ENCODE data around the gene UBTD2. TPM values are rescaled to one million over a fixed set of nuclear protein-coding genes. Genes with fewer than 3 reads are reported as not detected.
A peak's percentile ranks its signal among the peaks of the same experiment; 100 is the strongest.

The UBTD2 gene
- total and polyA plus RNA-seq, 11 donors, result 5.0 to 13.3 (median 9.7) TPM

DNA sequence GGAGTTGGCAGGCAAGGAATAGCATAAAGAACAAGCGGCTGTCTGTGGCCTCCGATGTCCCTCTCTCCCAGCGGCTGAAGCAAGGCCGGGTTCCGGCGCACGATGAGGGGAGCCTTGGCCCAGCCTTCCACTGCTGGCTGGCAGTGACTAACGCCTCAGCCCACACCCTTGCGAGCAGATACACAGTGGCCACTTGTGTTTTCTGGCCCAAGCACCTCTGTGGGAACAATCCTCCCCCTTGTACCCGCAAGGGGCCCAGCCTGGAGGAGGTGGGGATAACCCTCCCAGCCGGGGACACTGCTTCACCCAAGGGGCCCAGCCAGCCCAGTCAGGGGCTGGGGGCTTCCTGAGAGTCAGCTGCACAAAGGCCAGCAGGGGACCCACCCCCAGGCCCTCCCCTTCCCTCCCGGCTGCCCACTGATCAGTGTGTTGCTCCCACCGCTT, 118.8 kb downstream of the UBTD2 start:
- peak overlapping the region in 6 of 12 donors; percentile 31 to 59 (median 35) for H3K27ac ChIP-seq

DNA sequence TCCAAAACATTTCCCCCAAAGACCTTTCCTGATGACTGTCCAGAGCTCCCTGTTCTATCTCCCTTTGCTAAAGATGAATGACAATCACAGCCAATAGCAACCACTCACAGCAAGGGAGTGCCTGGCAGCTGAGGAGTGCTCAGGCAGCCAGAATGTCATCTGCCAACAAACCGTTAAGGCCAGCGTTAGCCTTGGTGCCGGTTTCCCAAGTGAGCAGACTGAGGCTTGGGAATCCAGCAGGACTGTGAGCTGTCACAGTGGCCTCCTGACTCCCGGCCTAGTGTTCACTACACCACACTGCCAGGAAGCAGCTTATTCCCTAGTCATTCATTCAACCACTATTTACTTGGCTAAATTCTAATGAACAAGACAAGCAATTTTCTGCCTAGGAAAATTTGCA, 120.2 kb downstream of the UBTD2 start:
- H3K36me3 ChIP-seq, result peaks cover 0 to 3% (median 0%) of the 10 kb centered on the region in 9 donors
- TF ChIP-seq, protein P1, sequence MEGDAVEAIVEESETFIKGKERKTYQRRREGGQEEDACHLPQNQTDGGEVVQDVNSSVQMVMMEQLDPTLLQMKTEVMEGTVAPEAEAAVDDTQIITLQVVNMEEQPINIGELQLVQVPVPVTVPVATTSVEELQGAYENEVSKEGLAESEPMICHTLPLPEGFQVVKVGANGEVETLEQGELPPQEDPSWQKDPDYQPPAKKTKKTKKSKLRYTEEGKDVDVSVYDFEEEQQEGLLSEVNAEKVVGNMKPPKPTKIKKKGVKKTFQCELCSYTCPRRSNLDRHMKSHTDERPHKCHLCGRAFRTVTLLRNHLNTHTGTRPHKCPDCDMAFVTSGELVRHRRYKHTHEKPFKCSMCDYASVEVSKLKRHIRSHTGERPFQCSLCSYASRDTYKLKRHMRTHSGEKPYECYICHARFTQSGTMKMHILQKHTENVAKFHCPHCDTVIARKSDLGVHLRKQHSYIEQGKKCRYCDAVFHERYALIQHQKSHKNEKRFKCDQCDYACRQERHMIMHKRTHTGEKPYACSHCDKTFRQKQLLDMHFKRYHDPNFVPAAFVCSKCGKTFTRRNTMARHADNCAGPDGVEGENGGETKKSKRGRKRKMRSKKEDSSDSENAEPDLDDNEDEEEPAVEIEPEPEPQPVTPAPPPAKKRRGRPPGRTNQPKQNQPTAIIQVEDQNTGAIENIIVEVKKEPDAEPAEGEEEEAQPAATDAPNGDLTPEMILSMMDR (IDR thresholded peaks at IDR 0.05), result no peak
- no peak for TF ChIP-seq POLR2A (IDR thresholded peaks at IDR 0.05)
- WGBS, 4 donors, result 21 to 30% (median 25%) methylated on average over 4 of the region's 4 CpGs
- DNase-seq (peak in 2 of 5 donors; percentile 65 to 70), ATAC-seq (peak; percentile 32 to 73 (median 60))
- H3K4me1 ChIP-seq, result peaks cover 16 to 71% (median 35%) of the 10 kb centered on the region in 12 donors
- peak overlapping the region in 8 of 12 donors; percentile 4 to 55 (median 44) for H3K27ac ChIP-seq
- H3K4me3 ChIP-seq, result no peak overlapping the region
- H3K27me3 ChIP-seq, result no peaks in the 10 kb centered on the region
- intact Hi-C loops (cut with DNase I), result loop anchor here in 1 of 10 donors (5.0 kb wide), 1 partner anchor 41 kb away; no protein-coding TSS in a partner anchor
- H3K9me3 ChIP-seq, result no peaks in the 10 kb centered on the region

More for the DNA sequence above, 118.8 kb downstream of the UBTD2 start:
- intact Hi-C loops (cut with DNase I), result loop anchor here in 1 of 10 donors (5.0 kb wide), 1 partner anchor 42 kb away; no protein-coding TSS in a partner anchor
- no peak for TF ChIP-seq POLR2A (IDR thresholded peaks at IDR 0.05)
- TF ChIP-seq, protein P1 (IDR thresholded peaks at IDR 0.05), result no peak
- 52 to 62% (median 59%) methylated on average over 10 to 13 of the region's 13 CpGs for WGBS, 4 donors
- DNase-seq (peak in 4 of 5 donors; percentile 34 to 74 (median 68)), ATAC-seq (peak; percentile 11 to 80 (median 60))
- Histone ChIP-seq H3K36me3 (peaks cover 0 to 1% (median 0%) of the 10 kb centered on the region in 9 donors), H3K9me3 (no peaks in the 10 kb centered on the region), H3K27me3 (no peaks in the 10 kb centered on the region), H3K4me1 (peaks cover 18 to 85% (median 46%) of the 10 kb centered on the region in 12 donors), H3K4me3 (no peak overlapping the region)

DNA sequence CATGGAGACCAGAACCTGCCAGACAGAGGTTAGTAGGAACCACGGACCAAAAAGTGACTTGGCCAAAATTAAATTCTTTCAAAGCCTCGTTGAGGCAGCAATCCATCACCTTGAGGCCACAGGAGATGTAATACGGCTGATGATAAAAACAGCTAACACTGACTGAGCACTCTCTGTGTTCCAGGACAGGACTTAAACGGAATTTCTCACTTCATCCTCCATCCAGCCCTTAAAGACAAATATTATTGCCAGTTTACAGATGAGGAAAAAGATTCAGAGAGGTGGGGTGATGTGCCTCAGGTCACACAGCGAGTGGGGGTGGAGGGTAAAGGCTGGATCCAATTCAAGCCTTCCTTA, 120.6 kb downstream of the UBTD2 start:
- peaks cover 14 to 67% (median 31%) of the 10 kb centered on the region in 12 donors for H3K4me1 ChIP-seq
- no peaks in the 10 kb centered on the region for H3K9me3 ChIP-seq
- intact Hi-C loops (cut with DNase I), result loop anchor here in 1 of 10 donors (5.0 kb wide), 1 partner anchor 41 kb away; no protein-coding TSS in a partner anchor
- H3K4me3 ChIP-seq, result no peak overlapping the region
- WGBS, 4 donors, result 60 to 68% (median 65%) methylated on average over 5 of the region's 5 CpGs
- peaks cover 0 to 7% (median 0%) of the 10 kb centered on the region in 9 donors for H3K36me3 ChIP-seq
- H3K27me3 ChIP-seq, result no peaks in the 10 kb centered on the region
- TF ChIP-seq, protein P1 (IDR thresholded peaks at IDR 0.05), result no peak
- TF ChIP-seq POLR2A (IDR thresholded peaks at IDR 0.05), result no peak
- peak overlapping the region in 3 of 12 donors; percentile 38 to 55 (median 48) for H3K27ac ChIP-seq
- no peak for DNase-seq
- no peak for ATAC-seq

DNA sequence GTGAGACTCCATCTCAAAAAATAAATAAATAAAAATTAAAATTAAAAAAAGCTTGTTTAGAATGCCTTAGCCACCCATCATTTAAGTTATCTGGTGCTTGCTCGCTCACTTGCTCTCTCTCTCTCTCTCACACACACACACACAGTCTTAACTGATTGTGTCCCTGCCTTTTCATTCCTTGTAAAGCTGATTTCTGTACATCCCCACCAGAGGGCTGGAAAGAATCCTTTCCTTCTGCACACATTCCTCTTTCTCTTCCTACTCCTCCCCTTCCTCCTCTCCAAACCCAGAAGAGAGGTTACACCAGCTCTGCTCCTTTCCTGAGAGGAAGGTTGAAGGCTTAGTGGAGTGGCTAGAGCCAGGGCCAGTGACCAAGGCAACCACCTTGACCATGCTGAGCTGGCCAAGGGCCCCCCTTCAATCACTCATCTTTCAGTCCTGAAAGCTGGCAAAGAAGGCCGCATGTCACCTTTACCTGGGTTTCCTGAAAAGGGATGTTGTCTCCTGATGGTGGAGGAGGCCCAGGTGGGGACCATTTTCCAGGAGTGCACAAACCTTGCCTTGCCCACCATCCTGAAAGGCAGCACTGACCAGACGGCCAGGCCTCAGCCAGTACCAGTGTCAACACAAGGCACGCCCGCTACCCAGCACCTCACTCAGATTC, 121.1 kb downstream of the UBTD2 start:
- H3K27me3 ChIP-seq, result no peaks in the 10 kb centered on the region
- peaks cover 11 to 62% (median 28%) of the 10 kb centered on the region in 12 donors for H3K4me1 ChIP-seq
- no peak for TF ChIP-seq POLR2A (IDR thresholded peaks at IDR 0.05)
- TF ChIP-seq, protein P1 (IDR thresholded peaks at IDR 0.05), result no peak
- intact Hi-C loops (cut with DNase I), result loop anchor here in 1 of 10 donors (5.0 kb wide), 1 partner anchor 40 kb away; no protein-coding TSS in a partner anchor
- DNase-seq, result no peak
- H3K27ac ChIP-seq, result peak overlapping the region in 1 of 12 donors; percentile 48
- H3K4me3 ChIP-seq, result no peak overlapping the region
- ATAC-seq, result no peak
- peaks cover 0 to 10% (median 0%) of the 10 kb centered on the region in 9 donors for H3K36me3 ChIP-seq
- no peaks in the 10 kb centered on the region for H3K9me3 ChIP-seq
- 93 to 95% (median 94%) methylated on average over 5 of the region's 5 CpGs for WGBS, 4 donors

All from heart left ventricle (tissue), 16 donors.